A204.1 (cell line): ENCODE data around the gene SLC25A26.

Experiments
- FAIRE-seq: peaks from 2 replicates; lab custom pipeline; 2012; peaks lifted over from hg19 to GRCh38; lab: Jason Lieb, UNC

Gene SLC25A26

GRCh38 chr3:66397745-66398144, 176.9 kb downstream of the SLC25A26 start:
- FAIRE-seq: no peak

- no peak for FAIRE-seq
Measured at GRCh38 chr3:66398228-66399025, 177.6 kb downstream of the SLC25A26 start.

GRCh38 chr3:66399529-66400232, 178.9 kb downstream of the SLC25A26 start:
- no peak for FAIRE-seq

GRCh38 chr3:66400411-66401156, 179.8 kb downstream of the SLC25A26 start:
- FAIRE-seq: no peak

GRCh38 chr3:66401157-66401550, 180.4 kb downstream of the SLC25A26 start:
- no peak for FAIRE-seq

GRCh38 chr3:66401675-66402491, 181.1 kb downstream of the SLC25A26 start:
- FAIRE-seq: no peak

GRCh38 chr3:66402596-66403290, 181.9 kb downstream of the SLC25A26 start:
- FAIRE-seq: no peak

- FAIRE-seq: no peak
Measured at GRCh38 chr3:66403323-66403990, 182.7 kb downstream of the SLC25A26 start.

- no peak for FAIRE-seq
Measured at GRCh38 chr3:66404197-66404596, 183.4 kb downstream of the SLC25A26 start.

GRCh38 chr3:66404903-66405700, 184.3 kb downstream of the SLC25A26 start:
- FAIRE-seq: no peak

- no peak for FAIRE-seq
Measured at GRCh38 chr3:66405701-66406091, 184.9 kb downstream of the SLC25A26 start.

- FAIRE-seq: no peak
Measured at GRCh38 chr3:66406163-66406562, 185.4 kb downstream of the SLC25A26 start.

- no peak for FAIRE-seq
Measured at GRCh38 chr3:66406831-66407610, 186.2 kb downstream of the SLC25A26 start.

GRCh38 chr3:66407611-66408218, 186.9 kb downstream of the SLC25A26 start:
- no peak for FAIRE-seq

- FAIRE-seq: no peak
Measured at GRCh38 chr3:66409771-66410754, 189.3 kb downstream of the SLC25A26 start.

- no peak for FAIRE-seq
Measured at GRCh38 chr3:66410976-66411375, 190.2 kb downstream of the SLC25A26 start.

- no peak for FAIRE-seq
Measured at GRCh38 chr3:66411474-66411873, 190.7 kb downstream of the SLC25A26 start.
